Neural cell (in vitro differentiated cells): ENCODE measurements around the gene BCL2. TPM values are rescaled to one million over a fixed set of nuclear protein-coding genes. Genes with fewer than 3 reads are reported as not detected.
"Not testable (repeated sequence)": the region's sequence is repeated elsewhere in the genome, so short reads cannot be mapped to it uniquely, and the experiment has no call there.

Source experiments
- H2AFZ ChIP-seq: fragments of 200-600, 300-800 bp; sonication (generic), shearing (Covaris generic); 2 replicates; pipeline ENCODE4 v1.6.0; 2014; ENCODE audit warnings: low read depth, mild to moderate bottlenecking, antibody characterized with exemption, low read length, moderate library complexity
- H3F3A ChIP-seq: fragments of 200-600 bp; shearing (Covaris generic); 2 replicates; pipeline ENCODE4 v1.6.1; 2016; ENCODE audit warnings: mild to moderate bottlenecking, moderate library complexity, mixed read lengths, antibody characterized with exemption, low read length; ENCODE audit not compliant: insufficient read depth, poor library complexity, severe bottlenecking
- H3K27ac ChIP-seq: fragments of 200-600, 300-800 bp; sonication (generic), shearing (Covaris generic); 2 replicates; pipeline ENCODE4 v1.5.1; 2014; ENCODE audit warnings: mild to moderate bottlenecking, low read length, moderate library complexity
- H3K27me3 ChIP-seq: fragments of 300-800, 200-600 bp; sonication (generic), shearing (Covaris generic); 2 replicates; pipeline ENCODE4 v1.6.0; 2014; ENCODE audit warnings: mild to moderate bottlenecking, low read depth, low read length, moderate library complexity; ENCODE audit not compliant: insufficient read depth
- H3K36me3 ChIP-seq: fragments of 300-800, 200-600 bp; sonication (generic), shearing (Covaris generic); 2 replicates; pipeline ENCODE4 v1.5.1; 2014; ENCODE audit warnings: mild to moderate bottlenecking, antibody characterized with exemption, low read length, moderate library complexity; ENCODE audit not compliant: insufficient read depth
- H3K4me2 ChIP-seq: fragments of 300-800, 200-600 bp; sonication (generic), shearing (Covaris generic); 2 replicates; pipeline ENCODE4 v1.6.0; 2014; ENCODE audit warnings: mild to moderate bottlenecking, low read length
- H3K4me3 ChIP-seq: fragments of 300-800, 200-600 bp; sonication (generic), shearing (Covaris generic); 2 replicates; pipeline ENCODE4 v1.5.1; 2014; ENCODE audit warnings: mild to moderate bottlenecking, low read length, moderate library complexity
- H3K79me2 ChIP-seq: fragments of 200-600 bp; shearing (Covaris generic); replicated peaks from 2 replicates; pipeline ENCODE4 v1.6.0; 2014; ENCODE audit warnings: mild to moderate bottlenecking, low read length, moderate library complexity; ENCODE audit not compliant: insufficient read depth
- H3K9ac ChIP-seq: fragments of 300-800, 200-600 bp; sonication (generic), shearing (Covaris generic); 2 replicates; pipeline ENCODE4 v1.6.1; 2016; ENCODE audit warnings: mild to moderate bottlenecking, low read length, mixed read lengths
- H3K9me2 ChIP-seq: fragments of 200-600 bp; shearing (Covaris generic); 2 replicates; pipeline ENCODE4 v1.6.1; 2016; ENCODE audit warnings: mild to moderate bottlenecking, low read length, mixed read lengths; ENCODE audit not compliant: insufficient read depth
- H3K9me3 ChIP-seq: fragments of 200-600, 300-800 bp; sonication (generic), shearing (Covaris generic); 2 replicates; pipeline ENCODE4 v1.6.1; 2016; ENCODE audit warnings: mild to moderate bottlenecking, mixed run types, low read length, moderate library complexity, mixed read lengths
- H4K20me1 ChIP-seq: fragments of 200-600 bp; shearing (Covaris generic); 2 replicates; pipeline ENCODE4 v1.6.1; 2016; ENCODE audit warnings: mild to moderate bottlenecking, mixed run types; ENCODE audit not compliant: insufficient read depth
- EP300 ChIP-seq: fragments of 450-650 bp; conservative IDR thresholded peaks from 2 replicates; pipeline ENCODE4 v1.6.1; 2014; ENCODE audit warnings: antibody characterized with exemption, mild to moderate bottlenecking, moderate library complexity; ENCODE audit not compliant: poor library complexity, severe bottlenecking
- EZH2 ChIP-seq: fragments of 200-600, 300-800 bp; shearing (Covaris generic), sonication (generic); IDR thresholded peaks from 2 replicates; pipeline ENCODE4 v1.6.1; 2014; ENCODE audit warnings: antibody characterized with exemption, low read length, borderline replicate concordance, mild to moderate bottlenecking; ENCODE audit not compliant: insufficient read depth, poor library complexity, severe bottlenecking
- POLR2AphosphoS5 ChIP-seq: IDR thresholded peaks from 2 replicates; pipeline ENCODE4 v1.6.1; 2012
- RAD21 ChIP-seq: fragments of 450-650 bp; conservative IDR thresholded peaks from 2 replicates; pipeline ENCODE4 v1.6.1; 2014; ENCODE audit warnings: antibody characterized with exemption, mild to moderate bottlenecking, moderate library complexity
- REST ChIP-seq: IDR thresholded peaks from 2 replicates; pipeline ENCODE4 v1.6.1; 2012; ENCODE audit warnings: borderline replicate concordance
- SMC3 ChIP-seq: fragments of 450-650 bp; conservative IDR thresholded peaks from 2 replicates; pipeline ENCODE4 v1.6.1; 2014; ENCODE audit warnings: antibody characterized with exemption, mild to moderate bottlenecking, moderate library complexity; ENCODE audit not compliant: poor library complexity
- polyA plus RNA-seq: library from polyadenylated mRNA; depleted of rRNA; stranded (reverse); fragments of >200 nt; gene quantifications from 2 replicates; pipeline ENCODE4 v1.2.3, GENCODE V29; 2014
- TF ChIP-seq, protein P1 (sequence below): fragments of 450-650 bp; IDR thresholded peaks from 2 replicates; pipeline ENCODE4 v1.5.1; 2014; ENCODE audit warnings: antibody characterized with exemption, mild to moderate bottlenecking, moderate library complexity; ENCODE audit not compliant: poor library complexity, severe bottlenecking

Gene BCL2
- polyA plus RNA-seq, 1 donor from 2014 or later: 3.4 TPM

DNA sequence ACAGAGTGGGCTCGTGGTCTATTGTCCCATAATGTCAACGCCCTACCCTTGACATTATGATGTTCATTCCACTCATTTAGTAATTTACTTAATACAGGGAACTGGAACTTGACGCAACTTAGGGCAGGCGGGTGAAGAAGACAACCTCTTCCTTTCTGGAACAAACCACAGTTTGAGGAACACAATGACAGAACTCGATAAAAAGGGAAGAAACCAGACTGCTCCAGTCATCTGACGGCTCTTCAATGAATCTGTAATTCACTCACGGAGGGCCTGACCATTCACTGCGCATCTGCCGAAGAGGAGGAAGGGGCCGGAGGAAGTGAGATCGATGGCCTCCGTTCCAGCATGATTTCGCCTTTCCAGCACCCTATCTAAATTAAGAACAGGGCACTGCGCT lies 83.2 kb downstream of the BCL2 start:
- Histone ChIP-seq H4K20me1 (no peaks in the 10 kb centered on the region), H3K9ac (no peak overlapping the region), H3K4me2 (no peak overlapping the region), H2AFZ (no peak overlapping the region), H3K9me2 (no peaks in the 10 kb centered on the region), H3K27me3 (no peaks in the 10 kb centered on the region), H3K36me3 (no peaks in the 10 kb centered on the region), H3F3A (no peaks in the 10 kb centered on the region), H3K27ac (no peak overlapping the region), H3K79me2 (no peaks in the 10 kb centered on the region), H3K4me3 (no peak overlapping the region), H3K9me3 (no peaks in the 10 kb centered on the region)
- no peak for TF ChIP-seq SMC3
- no peak for TF ChIP-seq POLR2AphosphoS5
- TF ChIP-seq EZH2: no peak
- TF ChIP-seq REST: no peak
- TF ChIP-seq EP300: no peak
- no peak for TF ChIP-seq RAD21
- TF ChIP-seq, protein P1, sequence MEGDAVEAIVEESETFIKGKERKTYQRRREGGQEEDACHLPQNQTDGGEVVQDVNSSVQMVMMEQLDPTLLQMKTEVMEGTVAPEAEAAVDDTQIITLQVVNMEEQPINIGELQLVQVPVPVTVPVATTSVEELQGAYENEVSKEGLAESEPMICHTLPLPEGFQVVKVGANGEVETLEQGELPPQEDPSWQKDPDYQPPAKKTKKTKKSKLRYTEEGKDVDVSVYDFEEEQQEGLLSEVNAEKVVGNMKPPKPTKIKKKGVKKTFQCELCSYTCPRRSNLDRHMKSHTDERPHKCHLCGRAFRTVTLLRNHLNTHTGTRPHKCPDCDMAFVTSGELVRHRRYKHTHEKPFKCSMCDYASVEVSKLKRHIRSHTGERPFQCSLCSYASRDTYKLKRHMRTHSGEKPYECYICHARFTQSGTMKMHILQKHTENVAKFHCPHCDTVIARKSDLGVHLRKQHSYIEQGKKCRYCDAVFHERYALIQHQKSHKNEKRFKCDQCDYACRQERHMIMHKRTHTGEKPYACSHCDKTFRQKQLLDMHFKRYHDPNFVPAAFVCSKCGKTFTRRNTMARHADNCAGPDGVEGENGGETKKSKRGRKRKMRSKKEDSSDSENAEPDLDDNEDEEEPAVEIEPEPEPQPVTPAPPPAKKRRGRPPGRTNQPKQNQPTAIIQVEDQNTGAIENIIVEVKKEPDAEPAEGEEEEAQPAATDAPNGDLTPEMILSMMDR: no peak

GRCh38 chr18:63235920-63236319 lies 83.6 kb downstream of the BCL2 start:
- H3K9me2 ChIP-seq, H4K20me1 ChIP-seq, H3K27me3 ChIP-seq, H3K4me3 ChIP-seq, H2AFZ ChIP-seq, H3K4me2 ChIP-seq, H3K9me3 ChIP-seq, H3K9ac ChIP-seq, H3K36me3 ChIP-seq, H3K27ac ChIP-seq, H3F3A ChIP-seq, H3K79me2 ChIP-seq: not testable (repeated sequence)

DNA sequence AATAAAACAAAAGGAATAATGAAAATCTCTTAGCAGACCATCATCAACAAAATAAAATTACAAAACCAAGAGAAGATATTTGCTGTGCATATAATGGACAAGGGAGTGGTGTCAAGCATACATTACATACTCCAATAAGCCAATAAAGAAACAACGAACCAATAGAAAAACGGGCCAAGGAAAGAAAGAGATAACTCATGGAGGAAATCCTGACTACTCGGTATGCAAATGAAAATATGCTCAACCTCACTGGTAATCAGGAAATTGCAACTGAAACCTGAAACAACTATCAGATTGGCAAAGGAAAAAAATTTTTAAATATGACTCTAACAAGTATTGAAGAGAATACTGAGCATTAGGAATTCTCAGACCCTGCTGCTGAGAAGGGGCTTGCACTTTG lies 84.7 kb downstream of the BCL2 start:
- no peak overlapping the region for H3K4me2 ChIP-seq
- H3K4me3 ChIP-seq: no peak overlapping the region
- no peaks in the 10 kb centered on the region for H3K9me2 ChIP-seq
- no peak overlapping the region for H3K9ac ChIP-seq
- no peak overlapping the region for H2AFZ ChIP-seq
- H3K27ac ChIP-seq: no peak overlapping the region
- no peaks in the 10 kb centered on the region for H3K27me3 ChIP-seq
- TF ChIP-seq, protein P1: no peak
- TF ChIP-seq POLR2AphosphoS5: no peak
- H3K36me3 ChIP-seq: no peaks in the 10 kb centered on the region
- H3F3A ChIP-seq: no peaks in the 10 kb centered on the region
- no peaks in the 10 kb centered on the region for H3K79me2 ChIP-seq
- no peaks in the 10 kb centered on the region for H3K9me3 ChIP-seq
- no peaks in the 10 kb centered on the region for H4K20me1 ChIP-seq
